T-helper 1 cell (primary cell): ENCODE measurements around the gene BICC1.

Experiments
- DNase-seq, 5 donors: peaks; one replicate each; pipeline ENCODE4 v3.0.0-alpha.2; 2012 to 2020

BICC1 gene

DNA sequence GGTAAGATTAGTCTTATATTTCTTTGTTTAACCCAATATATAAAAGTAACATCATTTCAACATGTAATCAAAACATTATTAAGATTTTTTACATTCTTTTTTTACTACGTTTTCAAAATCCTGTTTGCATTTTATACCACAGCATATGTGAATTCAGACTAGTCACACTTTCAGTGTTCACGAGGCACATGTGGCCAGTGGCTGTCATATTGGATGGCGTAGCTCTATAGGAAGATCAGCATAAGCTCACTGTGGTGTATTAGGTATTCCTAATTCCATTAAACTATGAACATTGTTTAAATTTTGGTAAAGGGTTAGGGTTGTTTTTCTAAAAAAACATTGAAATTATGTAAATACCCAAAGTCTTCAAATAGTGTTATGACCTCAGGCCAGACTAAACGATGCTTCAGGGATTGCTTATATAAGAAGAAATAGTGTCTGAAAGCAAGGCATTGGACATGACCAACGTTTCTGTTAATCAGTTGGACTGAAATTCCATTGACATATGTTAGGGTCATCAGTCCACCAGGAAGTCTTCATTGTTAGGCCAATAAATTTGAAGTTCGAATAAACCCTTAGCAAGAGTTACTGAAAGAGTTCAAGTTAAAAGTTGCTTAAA lies 97.0 kb downstream of the BICC1 start:
- DNase-seq = no peak

DNA sequence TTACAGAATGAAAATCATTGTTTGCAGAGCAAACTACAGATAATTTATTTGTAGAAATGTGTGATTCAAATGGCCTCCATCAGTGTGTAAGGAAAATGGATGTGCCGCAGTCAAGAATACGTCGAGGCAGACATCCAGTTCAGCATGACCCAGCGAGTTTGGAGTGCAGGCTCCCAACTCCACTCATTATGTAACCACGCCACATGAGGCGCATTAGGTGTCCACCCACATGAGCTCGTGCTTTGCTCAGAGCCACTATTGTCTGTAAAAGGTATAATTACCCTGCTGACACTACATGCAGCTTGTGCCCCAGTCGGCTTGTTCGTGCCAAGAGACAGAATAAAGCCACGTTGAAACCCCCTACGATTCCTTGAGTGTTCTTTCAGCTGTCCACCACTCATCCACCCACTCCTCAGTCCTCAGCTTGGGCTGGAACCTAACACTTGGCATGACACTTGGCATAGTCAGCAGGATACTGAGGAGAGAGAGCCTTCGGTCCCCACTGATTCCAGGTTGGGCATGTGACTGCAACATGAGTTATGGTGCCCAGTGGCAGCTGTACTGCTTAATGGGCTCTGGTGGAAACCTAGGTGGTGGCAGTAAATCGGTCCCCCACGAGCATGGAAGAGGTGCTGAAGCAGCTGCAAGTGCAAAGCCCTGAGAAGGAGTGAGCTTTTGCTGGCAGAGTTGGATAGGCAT lies 102.7 kb downstream of the BICC1 start:
- no peak for DNase-seq

GRCh38 chr10:58618158-58618676 lies 105.5 kb downstream of the BICC1 start:
- DNase-seq = no peak

- DNase-seq = no peak
Measured at GRCh38 chr10:58621379-58622077, 108.9 kb downstream of the BICC1 start.

DNA sequence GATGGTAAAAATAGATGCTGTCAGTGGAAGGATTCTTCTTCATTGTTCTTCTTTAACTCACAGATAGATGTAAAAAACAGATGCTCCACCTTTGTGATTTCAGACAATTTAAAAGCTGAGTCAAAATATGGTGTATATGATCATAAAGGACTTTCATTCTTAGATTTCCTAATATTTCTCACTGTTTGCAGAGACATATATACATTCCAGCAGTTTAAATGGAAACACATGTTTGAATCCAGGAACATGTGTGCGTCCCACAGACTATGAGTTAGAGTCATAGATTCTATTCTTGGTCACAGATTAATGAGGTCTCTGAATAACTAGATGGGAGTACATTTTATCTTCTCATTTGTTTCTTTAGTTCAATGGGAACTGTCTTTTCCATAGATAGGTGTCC lies 109.6 kb downstream of the BICC1 start:
- no peak for DNase-seq

- no peak for DNase-seq
Measured at GRCh38 chr10:58625070-58625469, 112.4 kb downstream of the BICC1 start.

DNA sequence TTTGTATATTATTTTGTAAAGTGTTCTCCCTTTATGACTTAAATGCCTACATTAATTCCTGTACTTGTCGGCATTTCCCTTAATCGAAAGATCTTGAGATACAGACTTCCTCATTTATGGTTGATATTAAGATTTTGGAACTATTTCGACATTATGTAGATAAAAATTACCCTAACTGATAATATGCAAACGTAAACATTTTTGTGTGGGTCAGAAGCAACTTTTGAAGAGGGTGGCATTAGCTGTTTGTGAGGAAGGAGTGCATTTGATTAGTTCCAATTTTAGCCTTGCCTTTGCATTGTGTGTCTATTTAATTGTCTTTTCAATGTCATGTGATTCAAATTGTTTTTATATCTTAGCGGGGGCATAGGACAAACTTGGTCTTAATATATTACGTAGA lies 114.7 kb downstream of the BICC1 start:
- no peak for DNase-seq

DNA sequence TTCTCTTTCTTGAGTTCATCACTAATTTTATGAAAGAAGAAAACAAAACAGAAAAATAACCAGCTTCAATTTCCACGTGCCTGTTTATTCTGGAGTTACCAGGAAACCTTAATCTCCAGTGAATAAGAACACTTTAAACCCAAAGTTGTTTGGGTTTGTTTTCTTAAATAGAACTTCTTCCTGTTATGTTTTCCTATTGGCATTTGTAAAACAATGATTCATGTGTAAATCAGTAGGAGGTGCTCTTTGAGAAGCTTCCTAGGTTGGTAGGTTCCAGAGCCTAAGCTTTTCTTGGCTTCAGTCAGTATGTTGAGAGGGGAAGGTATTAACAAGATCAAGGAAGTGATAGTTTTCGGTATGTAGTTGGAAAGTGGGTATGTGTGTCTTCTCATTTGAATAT lies 119.0 kb downstream of the BICC1 start:
- no peak for DNase-seq

GRCh38 chr10:58632216-58632615 lies 119.5 kb downstream of the BICC1 start:
- DNase-seq = no peak

GRCh38 chr10:58637352-58637751 lies 124.7 kb downstream of the BICC1 start:
- DNase-seq = no peak

- DNase-seq = no peak
Measured at GRCh38 chr10:58638388-58638787, 125.7 kb downstream of the BICC1 start.

DNA sequence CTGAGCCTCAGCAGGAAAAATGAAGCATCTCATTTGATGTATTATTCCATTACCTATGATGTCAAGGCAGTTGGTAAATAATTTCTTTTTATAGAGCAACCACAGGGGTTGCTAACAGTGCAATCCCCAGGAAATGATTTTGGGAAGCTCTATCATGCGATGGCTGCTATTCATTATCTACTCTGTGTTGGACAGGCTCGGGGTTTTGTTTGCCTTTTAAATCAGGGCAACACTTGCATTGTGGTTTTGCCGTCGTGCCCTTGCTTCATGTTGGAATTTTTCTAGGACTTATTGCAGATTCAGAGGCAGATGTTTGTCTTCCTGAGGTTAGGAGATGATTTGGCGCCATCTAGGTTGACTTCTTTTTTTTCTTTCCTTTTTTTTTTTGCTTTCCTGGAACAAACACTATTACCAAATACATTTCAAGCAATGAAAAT lies 128.4 kb downstream of the BICC1 start:
- no peak for DNase-seq

GRCh38 chr10:58641708-58642107 lies 129.0 kb downstream of the BICC1 start:
- DNase-seq = no peak

DNA sequence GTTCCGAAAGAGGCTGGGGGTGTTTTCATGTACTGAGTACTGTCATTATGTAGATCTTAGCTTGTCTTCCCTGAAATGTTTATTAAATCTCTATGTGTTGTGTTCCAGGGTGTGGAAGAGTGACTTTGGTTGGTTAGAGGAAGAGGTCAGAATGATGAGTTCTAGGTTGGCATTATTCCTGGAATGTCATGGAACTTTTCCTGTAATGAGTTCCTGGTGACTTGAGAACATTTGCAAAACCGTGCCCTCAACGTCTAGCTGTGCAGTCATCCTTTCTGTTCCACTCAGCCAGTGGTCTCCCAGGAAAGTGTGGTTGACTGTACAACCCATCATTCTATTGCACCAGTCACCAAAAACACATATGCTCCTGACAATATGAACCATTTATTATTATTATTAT lies 129.6 kb downstream of the BICC1 start:
- DNase-seq = no peak

- DNase-seq = no peak
Measured at GRCh38 chr10:58642916-58643428, 130.3 kb downstream of the BICC1 start.

GRCh38 chr10:58644311-58644710 lies 131.6 kb downstream of the BICC1 start:
- no peak for DNase-seq

- no peak for DNase-seq
Measured at GRCh38 chr10:58645416-58646146, 132.9 kb downstream of the BICC1 start.

- DNase-seq = no peak
Measured at GRCh38 chr10:58647376-58648112, 134.9 kb downstream of the BICC1 start.

- no peak for DNase-seq
Measured at GRCh38 chr10:58648131-58648530, 135.5 kb downstream of the BICC1 start.

DNA sequence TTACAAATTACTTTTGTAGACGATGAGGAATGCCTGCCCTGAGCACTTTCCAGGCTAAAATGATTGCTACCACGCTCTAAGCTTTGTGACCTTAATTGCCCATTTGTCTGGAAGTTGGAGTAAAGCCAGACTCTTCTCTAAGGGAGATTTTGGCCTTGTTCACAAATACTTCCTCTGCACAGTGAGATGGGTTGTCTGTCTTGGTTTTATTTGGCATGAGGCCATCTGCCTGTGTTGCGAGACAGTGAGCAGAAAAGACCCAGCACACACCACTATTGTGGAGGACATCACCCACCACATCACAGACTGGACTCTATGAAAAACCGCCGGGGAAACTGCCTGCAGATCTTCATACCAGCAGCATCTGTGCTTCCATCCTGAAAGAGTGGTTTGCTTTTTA lies 138.4 kb downstream of the BICC1 start:
- DNase-seq = no peak

- no peak for DNase-seq
Measured at GRCh38 chr10:58651742-58652141, 139.1 kb downstream of the BICC1 start.

DNA sequence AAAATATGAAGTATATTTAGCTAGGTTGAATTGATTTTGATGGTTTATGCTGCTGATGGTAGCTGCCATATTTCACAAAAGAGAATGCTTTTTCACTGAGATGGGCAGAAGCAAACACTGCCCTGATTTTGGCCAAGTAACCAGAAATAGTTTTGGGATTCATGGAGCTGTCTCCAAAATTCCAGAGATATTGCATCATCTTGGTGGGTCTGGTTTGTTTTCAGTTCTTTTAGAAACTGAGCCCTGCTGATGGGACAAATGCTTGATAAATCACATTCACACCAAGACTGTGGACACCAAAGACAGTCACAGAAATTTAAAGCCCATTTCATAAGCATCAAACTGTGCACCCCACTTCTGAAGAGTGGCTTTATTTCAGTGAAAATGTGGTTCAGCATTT lies 140.5 kb downstream of the BICC1 start:
- DNase-seq = no peak
